SIG-M5 (cell line): ENCODE measurements around the gene EIF4A3.

Experiments
- DNase-seq: peaks from one replicate; lab custom pipeline; 2025; lab: John Stamatoyannopoulos, UW

Gene EIF4A3

GRCh38 chr17:80147035-80147822, at the start of gene EIF4A3:
TSS of gene EIF4A3 (minus strand) at chr17:80147128. CDS start at chr17:80146961, 167 bp downstream.
- peak; percentile 91 for DNase-seq

- DNase-seq = no peak
Observed at GRCh38 chr17:80196652-80197051, 49.7 kb upstream of the EIF4A3 start.

DNA sequence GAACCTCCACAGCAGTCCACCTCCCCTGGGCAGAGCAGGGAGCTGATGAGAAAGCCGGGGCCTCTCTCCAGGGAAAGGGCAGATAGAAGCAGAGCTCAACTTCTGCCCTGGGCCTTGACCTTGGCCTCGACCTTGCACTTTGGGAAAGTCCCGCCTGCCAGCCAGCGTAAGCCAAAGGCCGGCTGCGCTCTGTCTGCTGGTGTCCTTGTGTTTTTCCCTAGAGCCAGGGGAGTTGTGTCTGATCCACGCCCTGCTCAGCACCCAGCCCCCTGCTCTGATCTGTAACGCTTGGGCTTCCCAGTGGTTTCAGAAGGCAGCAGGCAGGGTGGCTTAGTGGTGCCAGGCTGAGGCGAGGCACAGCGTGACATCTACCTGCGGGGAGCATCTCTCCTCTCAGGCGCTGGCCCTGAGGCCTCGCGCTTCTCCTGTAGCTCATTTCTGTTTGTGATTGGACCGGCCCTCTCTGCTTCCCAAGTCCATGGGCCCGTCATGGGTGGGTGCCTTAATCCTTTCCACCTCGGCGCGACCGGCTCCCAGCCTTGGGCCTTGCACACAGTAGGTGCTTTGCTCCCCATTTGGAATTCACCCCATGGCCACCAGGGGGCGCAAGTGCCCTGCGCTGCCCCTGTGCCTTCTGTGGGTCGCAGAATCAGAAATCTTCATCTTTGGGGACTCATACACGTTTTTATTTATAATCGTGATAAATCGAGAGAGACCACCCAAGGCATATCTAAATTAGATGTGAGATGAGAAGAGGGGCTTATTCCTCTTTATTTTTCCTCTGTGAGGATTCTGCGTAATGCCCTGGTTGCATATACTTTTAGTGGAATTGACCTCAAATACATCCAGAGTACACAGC, 49.0 kb upstream of the EIF4A3 start:
- DNase-seq = no peak

DNA sequence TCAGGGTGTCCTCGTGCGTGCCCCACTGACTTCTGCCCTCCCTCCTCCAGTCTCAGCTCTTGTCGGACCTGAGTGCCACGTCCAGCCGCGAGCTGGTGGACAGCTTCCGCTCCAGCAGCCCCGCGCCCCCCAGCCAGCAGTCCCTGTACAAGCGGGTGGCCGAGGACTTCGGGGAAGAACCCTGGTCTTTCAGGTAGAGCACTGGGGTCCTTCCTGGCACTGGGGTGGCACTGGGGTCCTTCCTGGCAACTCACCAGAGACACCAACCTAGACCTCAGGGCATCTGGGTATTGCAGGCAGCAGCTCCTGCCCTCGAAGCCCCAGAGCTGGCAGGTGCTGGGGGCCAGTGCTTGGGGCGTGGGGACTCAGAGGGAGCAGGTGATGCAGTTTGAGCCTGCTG, 48.2 kb upstream of the EIF4A3 start:
- no peak for DNase-seq

DNA sequence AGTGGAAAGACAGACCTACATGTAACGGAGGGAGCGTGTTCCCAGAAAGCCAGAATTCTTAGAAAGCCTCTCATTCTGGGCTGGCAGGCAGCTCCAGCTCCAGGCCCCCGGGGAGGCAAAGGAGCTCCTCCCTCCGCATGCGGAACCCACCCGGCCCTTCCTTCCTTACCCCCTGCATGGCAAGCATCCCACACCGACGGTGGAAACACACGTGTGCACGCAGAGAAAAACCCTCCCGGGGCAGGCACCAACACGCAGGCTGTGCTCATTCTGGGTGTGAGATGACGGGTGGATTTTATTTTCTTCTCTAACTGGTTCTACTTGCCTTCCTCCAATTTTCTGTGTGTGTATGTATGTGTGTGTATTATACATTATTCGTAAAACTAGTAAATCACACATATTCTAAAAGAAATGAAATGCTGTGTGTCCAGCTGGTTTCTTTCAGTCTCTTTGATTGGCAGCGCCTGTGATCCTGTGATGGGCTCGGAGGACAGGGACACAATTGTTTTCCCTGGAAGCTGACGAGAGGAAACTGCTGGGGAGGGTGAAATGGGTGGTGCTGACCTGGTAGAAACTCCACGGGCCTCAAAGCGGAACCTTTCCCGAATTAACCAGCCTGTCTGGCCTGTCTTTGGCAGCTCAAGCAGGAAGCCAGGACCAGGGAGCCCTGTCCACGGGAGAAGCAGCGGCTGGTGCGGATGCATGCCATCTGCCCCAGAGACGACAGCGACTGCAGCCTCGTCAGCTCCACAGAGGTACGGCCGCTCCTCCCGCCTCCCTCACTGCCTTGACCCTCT, 45.1 kb upstream of the EIF4A3 start:
- no peak for DNase-seq

DNA sequence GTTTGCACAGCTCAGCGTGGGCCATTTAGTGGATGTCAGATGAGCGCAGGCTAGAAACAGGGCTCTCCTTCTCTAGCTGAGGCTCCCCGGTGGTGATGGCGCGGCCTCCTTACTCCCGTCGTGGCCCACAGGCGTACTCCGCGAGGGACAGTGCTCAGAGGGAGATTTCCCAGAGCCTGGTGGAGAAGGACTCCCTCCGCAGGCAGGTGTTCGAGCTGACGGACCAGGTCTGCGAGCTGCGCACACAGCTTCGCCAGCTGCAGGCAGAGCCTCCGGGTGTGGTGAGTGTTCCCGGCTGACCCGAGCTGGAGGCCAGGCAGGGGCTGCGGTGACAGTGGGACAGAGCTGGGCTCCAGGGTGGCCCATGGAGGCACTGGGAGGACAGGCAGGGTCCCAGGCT, 44.3 kb upstream of the EIF4A3 start:
- no peak for DNase-seq

- no peak for DNase-seq
Observed at GRCh38 chr17:80190716-80191115, 43.8 kb upstream of the EIF4A3 start.

DNA sequence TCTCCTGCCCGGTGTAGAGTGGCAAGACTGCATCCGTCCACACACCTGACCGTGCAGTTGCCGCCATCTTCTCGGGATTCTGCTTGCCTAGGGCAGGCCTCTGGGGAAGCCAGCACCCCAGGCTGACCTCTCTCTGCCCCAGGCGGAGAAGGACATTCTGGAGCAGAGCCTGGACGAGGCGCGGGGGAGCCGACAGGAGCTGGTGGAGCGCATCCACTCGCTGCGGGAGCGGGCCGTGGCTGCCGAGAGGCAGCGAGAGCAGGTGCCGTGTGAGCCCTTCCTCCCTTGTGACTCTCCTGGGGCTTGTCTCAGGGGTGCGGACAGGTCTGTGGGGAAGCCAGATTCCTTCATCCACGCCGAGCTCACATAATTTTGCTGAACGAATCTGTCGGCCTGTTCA, 42.7 kb upstream of the EIF4A3 start:
- DNase-seq = no peak

DNA sequence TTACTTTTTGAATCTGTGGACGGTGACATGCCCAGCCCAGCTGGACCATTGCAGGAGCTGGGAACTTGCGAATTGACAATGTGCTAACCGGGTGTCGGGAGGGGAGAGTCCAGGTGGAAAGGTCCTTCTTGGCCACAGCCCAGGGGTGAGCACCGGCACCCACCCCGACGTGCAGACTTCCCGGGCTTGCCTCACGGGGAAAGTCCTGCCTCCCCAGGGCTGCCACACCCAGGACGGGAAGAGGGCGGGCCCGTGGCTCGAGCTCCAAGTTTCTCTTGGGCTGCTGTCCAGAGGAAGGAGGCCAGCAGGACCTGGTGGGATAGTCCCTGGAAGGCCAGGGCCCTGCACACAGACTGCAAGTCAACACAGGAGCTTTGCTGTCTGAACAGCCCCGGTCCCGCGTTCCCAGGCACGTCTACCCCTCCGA, 40.6 kb upstream of the EIF4A3 start:
- DNase-seq = no peak

DNA sequence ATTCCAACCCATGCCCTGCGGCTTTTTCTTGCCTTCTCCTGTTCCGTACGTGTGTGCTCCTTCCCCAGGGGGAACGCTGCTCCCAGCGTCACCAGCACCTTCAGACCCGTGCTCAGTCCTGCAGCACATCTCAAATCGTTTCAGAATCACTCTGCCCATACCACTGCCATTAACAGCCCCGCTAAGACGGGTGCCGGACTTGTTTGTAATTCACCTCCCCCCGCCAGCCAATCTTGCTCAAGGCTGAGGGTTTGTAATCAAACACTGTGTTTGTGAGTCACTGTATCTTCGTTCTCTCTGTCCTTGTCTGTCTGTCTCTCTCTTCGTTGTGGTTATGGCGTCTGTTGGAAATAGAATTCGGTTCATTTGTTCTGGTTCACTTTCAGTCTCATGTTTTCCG, 40.2 kb upstream of the EIF4A3 start:
- DNase-seq = no peak

- DNase-seq = no peak
Observed at GRCh38 chr17:80185968-80186367, 39.0 kb upstream of the EIF4A3 start.

- no peak for DNase-seq
Observed at GRCh38 chr17:80184423-80184714, 37.4 kb upstream of the EIF4A3 start.

- no peak for DNase-seq
Observed at GRCh38 chr17:80183581-80184422, 36.9 kb upstream of the EIF4A3 start.

- DNase-seq = no peak
Observed at GRCh38 chr17:80182845-80183223, 35.9 kb upstream of the EIF4A3 start.

DNA sequence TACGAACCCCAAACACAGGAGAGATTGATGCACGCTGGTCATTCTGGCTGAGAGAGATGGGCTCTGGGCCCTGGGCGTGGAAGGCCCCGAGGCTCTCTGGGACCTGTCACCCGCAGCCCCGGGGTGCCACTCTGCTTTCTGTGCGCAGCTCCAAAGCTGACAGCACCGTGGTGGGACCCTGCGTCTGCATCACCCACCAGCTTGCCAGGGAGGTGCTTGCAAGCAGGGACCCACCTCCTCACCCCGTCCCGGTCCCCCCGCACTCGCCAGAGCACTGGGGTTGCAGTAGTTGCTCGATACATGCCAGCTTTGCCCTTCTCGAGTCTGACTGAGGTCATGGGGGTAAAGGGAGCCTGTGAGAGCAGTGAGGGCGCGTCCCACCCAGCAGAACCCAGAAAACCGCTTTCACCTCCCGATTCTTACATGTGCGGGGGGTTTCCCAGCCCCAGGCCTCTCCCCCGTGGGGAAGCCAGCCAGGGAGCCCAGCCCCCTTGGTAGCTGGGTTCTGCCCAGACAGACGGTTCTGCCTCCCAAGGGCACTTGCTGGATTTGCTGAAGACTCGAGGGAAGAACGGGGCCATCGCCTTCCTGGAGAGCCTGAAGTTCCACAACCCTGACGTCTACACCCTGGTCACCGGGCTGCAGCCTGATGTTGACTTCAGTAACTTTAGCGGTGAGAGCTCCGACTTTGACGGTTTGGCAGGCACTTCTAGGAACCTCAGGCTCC, 35.4 kb upstream of the EIF4A3 start:
- no peak for DNase-seq

DNA sequence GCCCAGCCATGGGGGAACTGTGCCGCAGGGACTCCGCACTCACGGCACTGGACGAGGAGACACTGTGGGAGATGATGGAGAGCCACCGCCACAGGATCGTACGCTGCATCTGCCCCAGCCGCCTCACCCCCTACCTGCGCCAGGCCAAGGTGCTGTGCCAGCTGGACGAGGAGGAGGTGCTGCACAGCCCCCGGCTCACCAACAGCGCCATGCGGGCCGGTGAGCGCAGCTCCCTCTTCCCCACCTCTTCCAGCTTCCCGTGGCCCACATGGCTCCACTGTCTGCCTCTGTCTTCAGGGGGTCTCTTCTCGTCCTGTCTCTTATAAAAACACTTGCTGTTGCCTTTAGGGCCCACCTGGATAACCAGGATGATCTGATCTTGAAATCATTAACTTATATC, 34.5 kb upstream of the EIF4A3 start:
- no peak for DNase-seq

DNA sequence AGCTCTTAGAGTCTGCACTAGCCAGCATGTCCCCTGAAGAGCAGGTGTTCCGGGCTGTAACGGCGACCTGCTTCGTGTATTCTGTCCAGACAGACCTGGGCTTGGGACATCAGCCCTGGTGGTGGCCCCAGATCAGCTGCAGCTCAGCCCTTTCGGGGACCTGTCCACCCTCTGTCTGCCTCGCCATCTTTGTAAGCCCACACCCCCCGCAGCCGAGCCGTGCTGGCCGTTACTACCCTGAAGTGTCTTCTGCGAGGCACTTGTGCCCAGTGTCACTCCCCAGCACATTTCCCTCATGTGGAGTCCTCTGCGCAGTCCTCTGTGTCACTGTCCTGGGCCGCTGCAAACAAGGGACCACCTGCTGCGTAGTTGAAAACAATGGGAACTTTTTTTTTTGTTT, 33.3 kb upstream of the EIF4A3 start:
- no peak for DNase-seq

DNA sequence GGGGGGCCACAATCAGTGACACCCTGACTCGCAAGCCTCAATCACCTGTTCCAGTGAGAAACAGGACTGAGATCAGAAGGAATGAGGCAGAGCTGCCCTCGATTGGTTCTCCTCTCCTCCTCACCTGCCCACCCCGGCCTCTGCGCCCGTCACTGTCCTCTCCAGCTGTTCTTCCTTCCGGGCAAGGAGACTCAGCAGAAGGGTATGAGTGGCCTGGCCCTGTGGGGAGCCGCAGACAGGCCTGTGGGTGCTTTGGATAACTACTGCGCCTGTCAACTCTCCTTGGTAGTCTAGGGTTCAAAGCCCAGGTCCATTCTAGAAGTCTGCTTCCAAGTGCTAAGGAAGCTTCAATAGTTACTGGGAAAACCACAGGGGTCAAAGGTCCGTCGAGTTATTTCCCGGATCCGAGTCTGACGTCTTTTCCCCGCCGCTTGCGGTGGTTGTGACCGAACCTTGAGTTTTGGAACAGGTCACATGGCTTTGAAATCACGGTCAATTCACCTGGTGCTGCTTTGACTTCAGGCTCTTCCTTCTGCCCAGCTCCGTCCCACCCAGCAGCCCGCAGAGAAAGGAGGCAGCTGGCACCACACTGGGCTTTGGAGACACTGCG, 31.2 kb upstream of the EIF4A3 start:
- DNase-seq = no peak

DNA sequence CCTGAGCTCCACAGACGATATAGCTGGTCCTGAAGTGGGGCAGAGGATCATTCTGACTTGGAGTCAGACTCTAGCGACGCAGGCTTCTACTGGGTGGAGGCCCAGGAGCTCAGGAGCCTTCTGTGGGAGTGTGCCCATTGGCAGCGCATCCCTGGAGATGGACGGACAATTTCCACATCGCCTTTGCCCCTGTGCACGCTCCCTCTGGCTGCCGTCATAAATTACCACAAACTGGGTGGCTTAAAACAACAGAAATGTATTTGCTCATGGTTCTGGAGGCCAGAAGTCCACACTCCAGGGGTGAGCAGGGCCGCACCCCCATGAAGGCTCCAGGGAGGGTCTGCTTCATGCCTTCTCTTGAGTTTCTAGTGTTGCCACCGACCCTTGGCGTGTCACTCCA, 29.8 kb upstream of the EIF4A3 start:
- no peak for DNase-seq

DNA sequence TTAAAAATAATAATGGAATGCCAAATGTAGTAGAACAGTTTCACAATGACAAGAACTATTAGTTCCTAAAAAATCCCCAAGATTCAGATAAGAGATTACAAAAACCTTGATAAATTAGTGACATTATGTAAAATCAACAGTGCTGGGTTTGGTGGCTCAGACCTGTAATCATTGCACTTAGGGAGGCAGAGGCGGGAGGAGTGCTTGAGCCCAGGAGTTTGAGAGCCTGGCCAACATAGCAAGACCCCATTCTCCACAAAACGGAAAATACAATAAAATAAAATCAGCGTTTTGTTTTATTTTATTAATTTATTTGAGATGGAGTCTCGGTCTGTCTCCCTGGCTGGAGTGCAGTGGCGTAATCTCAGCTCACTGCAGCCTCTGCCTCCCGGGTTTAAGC, 27.0 kb upstream of the EIF4A3 start:
- no peak for DNase-seq

GRCh38 chr17:80173126-80173525, 26.2 kb upstream of the EIF4A3 start:
- DNase-seq = no peak
